ENCODE results near the gene FBXO45.

- TF ChIP-seq POLR2AphosphoS5 (IDR thresholded peaks at IDR 0.05; ENCODE audit: low read depth, low read length), result no peak
- no peak for TF ChIP-seq POLR2A (IDR thresholded peaks at IDR 0.05; ENCODE audit: low read depth, low read length)
Observed at GRCh38 chr3:196544491-196544992, 23.9 kb upstream of the FBXO45 start.

Data from GM12892 (cell line).